HG02938 (cell line): ENCODE results near the gene POC5.

Experiments used
- ATAC-seq: cut with Tn5 transposase; IDR thresholded peaks from one replicate; pipeline ENCODE4 v1.9.1; 2021; ENCODE audit warnings: mild to moderate bottlenecking, moderate library complexity; ENCODE audit not compliant: unreplicated experiment

Gene POC5

DNA sequence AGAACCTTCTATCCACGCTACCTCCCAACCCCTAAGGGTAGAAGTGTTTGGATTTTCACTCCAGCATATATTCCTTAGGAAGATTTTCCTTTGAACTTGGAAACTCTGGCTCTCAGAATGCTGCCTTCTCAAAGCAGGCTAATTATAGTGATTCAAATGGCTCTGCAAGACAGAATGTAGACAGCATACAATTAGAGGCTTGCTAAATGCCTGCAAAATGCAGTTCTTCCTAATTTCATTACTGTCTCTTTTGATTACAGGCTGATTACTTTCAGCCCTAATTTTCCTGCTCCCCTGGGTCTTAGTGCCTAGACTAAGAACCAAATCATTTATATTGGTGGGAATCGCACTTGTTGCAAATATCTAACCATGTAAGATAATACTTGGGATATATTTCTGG is 55.2 kb downstream of the POC5 start:
- no peak for ATAC-seq

DNA sequence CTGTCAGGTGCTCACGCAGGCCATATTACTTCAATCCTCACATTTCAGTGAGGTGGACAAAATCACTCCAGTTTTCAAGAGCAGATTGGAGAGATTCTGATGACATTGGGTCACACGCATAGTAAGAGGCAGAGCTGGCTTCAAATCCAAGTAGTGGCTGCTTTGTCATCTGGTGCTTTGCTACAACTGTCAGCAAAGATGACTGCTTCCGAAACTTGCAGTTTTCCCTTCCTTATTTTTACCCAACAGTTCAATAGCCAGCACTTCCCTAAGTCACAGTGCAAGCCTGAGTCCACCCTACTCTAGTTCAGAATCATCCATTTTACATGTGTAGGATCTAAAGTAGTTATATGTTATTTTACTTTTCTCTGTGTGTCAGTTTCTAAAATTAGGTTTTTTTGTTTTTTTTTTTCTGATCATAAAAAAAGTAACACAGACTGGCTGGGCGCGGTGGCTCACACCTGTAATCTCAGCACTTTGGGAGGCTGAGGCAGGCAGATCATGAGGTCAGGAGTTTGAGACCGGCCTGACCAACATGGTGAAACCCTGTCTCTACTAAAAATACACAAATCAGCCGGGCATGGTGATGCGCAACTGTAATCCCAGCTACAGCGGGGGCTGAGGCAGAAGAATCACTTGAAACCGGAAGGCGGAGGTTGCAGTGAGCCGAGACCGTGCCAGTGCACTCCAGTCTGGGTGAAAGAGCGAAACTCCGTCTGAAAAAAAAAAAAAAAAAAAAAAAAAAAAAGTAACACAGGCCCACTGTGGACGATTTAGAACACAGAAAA is 56.4 kb downstream of the POC5 start:
- no peak for ATAC-seq

DNA sequence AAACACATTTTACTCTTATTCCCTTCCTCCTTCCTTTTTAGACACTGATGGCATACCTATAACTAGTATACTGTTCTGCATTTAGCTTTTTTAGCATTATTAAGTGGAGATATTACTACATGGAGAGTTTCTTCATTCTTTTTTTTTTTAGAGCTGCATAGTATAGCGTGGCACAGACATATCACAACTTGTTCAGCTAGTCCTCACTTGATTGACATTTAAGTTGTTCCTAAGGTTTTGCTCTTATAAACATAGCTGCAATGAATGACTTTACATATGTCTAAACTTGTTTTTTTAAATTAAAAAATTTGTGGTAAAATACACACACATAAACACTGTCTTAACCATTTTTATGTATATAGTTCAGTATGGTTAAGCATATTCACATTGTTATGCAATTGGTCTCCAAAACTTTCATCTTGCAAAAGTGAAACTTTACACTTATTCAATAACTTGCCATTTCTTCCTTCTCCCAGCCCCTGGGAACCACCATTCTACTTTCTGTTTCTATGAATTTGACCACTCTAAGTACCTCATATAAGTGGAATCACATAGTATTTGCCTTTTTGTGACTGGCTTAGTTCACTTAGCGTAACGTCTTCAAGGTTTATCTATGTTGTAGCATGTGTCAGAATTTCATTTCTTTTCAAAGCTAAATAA is 57.3 kb downstream of the POC5 start:
- no peak for ATAC-seq

DNA sequence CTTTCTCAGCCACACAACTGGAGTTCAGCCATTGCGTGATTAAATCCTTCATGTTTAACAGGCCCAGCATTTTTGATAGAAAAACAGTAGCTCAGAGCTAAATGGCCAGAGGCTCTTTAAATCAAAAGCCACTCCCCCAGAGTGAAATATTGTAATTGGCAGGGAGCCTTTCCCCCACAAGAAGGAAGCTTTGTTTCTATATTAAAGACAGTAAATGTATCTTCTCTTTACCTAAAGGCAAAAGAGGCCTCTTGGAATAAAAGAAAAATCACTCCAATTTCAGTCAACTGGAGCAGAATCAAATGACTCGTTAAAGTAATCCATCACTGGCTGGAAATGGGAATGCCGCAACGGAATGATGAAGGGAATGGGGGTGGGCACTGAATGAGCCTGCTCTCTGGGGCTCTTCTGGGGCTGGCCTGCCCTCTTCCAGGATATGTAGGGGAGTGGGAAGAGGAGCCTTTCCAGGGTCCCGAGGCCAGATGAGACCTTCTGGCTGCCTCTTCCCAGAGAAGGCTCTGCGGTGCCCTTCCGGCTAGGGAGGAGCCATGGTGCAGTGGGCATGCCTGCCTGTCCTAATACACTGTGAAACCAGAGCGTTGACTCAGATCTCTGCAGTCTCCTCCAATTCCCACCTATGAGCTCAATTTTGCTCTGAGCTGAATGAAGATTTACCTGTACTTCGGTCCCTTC is 60.8 kb downstream of the POC5 start:
- no peak for ATAC-seq

DNA sequence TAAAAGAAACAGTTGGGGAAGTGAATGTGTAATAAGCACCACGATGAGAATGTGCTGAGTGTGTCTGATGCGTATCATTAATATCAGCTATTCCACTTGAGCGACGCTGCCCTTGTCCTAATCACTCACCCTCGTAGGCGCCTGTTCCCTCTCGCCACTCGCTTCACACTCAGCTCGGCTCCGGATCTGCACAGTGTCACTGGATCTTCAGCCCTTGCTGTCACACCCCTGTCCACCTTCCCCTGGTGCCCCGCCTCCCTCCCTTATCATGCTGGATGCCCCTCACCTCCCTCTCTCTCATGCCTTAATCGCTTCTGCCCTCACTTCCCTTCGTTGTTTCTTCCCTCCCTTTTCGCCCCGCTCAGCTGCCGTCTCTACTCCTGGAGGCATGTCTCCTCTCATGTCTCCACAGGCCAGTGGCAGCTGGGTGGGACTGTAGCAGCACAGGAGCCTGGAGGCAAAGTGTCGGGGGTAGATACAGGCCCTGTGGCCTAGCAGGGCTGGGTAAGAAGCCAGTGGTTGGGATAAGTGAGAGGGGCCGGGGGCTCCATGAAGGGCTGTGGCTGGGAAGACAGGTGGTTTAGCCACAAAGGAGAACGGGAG is 62.4 kb downstream of the POC5 start:
- ATAC-seq, result no peak

DNA sequence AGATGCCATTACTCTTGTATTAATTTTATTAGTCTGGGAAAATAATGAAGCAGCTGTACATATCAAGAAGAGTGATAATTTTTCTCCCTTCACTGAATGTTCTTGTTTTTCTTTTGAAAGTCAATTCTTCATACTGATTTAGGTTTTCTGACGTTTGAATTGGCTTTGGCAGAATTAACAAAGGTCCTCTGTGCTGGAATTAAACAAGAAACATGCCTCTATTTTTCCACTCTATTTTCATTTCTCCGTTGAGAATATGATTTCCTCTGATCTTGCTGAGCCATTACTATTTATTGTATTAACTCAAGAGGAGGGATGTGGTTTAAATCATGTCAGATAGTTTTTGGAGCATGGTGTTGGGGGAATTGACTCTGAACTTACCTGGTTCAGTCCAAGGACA is 63.7 kb downstream of the POC5 start:
- no peak for ATAC-seq

DNA sequence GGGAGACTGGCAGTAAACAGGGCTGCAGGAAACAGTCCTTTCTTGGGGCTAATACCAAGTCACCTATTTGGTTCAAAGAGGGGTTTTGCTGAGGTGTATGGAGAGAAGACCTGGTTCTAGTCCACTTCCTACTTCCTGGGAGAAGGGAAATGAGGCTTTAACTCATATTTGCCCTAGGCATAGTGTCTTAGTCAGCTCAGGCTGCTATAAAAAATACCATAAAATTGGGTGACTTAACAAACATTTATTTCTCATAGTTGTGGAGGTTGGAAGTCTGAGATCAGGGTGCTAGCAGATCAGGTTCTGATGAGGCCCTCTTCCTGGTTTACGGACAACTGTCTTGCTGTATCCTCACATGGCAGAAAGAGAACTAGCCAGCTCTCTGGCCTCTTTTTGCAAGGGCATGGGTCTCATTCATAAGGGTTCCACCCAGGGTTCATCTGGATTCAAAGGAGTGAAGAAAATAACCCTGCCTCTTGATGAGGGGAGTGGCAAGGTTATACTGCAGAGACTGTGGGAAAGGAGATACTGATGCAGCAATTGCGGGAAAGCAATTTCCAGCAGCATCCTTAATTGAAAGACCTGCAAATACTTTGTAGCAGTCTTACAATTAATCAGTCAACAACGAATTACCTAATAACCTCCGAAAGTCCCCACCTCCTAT is 65.5 kb downstream of the POC5 start:
- no peak for ATAC-seq

DNA sequence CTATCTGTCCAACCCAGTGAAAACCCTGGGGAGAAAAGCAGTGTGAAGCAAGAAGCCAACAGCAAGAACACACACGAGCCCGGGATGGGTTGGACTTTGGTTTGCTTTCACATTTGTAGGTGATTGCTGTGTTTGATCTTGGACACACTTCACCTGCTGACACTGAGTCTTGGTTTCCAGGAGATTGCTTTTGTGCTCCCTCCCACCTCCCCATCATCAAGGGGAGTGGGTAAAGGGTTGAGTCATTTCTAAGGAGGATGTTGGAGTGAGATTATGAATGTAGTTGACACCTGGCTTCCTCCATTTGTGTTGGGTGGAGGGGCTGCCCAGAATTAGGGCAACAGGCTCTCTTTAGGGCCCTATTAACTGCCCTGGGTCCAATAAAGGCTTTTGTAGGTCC is 68.5 kb downstream of the POC5 start:
- ATAC-seq, result no peak

DNA sequence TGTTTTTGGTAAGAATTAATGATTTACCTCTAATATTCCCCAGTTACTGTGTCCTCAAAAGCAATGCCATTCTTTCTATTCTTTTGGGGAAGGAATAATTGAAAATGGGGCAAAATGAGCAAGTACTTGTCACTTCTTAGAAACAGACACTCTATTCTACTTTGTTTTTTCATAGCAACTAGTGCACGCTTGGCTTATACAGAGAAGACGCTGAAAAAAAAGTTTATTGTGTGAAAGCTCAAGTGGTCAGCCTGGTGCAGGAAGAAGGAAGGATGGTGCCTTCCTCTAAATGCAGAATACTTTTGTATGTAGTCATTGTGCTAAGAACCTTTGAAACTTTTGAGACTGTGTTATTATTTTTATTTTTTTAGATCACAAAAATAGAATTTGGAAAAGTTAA is 76.4 kb downstream of the POC5 start:
- ATAC-seq, result no peak

DNA sequence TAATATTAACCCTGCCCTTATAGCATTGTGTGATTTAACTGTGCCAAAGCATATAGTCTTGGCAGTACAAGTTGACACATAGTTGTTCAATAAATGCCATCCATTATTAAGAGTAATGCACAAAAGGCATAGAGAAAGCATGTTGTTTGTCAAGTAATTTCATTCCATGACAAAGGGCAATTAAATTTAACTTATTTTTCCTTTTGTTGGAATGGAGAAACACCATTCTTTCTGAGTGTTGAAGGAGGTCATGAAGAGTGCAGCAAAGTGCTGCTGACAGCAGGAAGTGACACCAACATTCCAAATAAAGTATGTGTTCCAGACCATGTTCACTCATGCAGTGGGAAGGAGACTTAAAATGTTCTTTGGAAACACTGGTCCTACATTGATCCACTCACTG is 76.8 kb downstream of the POC5 start:
- ATAC-seq, result no peak

DNA sequence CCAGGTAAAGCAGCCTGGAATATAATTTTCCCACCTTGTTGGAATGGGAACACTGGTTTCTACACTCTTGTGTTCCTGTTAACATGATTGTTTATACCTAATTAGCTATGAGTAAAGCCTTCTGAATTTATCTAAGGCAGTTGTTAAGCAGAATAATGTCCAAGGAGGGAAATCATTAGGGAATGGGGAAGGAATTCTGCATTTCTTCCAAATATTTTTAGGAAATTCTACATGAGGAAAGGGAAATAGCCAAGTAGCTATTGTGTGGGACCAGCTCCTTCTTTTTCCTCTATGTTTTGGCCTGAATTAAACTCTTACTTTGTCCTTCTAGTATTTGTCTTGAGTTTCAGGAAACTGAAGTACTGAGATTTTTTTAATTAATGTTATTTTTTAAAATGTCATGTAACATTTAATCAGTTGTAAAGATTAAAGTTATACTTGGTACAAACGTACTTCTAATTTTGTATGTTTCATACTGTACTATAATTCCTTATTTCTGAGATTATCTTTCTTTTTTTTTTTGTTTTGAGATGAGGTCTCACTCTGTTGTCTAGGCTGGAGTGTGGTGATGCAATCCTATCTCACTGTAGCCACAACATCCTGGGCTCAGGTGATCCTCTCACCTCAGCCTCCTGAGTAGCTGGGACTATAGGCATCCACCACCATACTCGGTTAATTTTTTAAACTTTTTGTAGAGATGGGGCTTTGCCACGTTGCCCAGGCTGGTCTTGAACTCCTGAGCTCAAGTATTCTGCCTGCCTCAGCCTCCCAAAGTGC is 77.5 kb downstream of the POC5 start:
- no peak for ATAC-seq

DNA sequence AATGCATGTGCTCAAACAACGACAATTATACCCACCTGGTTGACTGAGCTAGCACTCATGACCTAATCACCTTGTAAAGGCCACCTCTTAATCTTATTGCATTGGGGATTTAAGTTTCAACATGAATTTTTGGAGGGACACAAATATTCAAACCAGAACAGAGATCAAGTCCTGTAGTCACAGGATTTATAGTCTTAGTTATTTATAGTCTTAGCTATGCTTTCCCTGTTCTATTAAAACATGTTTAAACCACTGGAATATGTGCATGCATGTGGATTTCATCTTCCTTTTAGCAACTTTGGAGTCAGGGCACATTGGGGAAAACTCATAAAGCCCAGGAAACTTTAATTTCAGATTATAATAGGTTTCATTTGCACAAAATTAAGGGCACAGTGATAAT is 79.3 kb downstream of the POC5 start:
- ATAC-seq, result no peak

DNA sequence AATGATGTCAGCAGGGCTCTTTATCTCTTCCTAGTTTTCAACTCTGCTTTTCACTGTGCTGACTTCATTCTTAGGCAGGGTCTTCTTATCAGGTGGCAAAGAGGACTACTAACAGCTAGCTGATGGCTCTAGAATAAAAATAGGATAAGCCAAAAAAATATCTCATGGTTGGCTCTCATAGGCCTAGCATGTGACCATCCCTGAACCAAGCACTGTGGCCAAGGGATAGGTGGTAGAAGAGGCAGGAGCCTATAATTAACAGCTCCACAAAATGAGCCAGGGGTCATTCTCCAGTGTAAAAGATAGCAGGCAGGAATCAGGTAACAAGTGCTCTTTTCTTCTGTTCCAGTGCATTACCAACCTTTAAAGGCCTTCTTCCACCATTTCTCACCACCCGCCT is 84.9 kb downstream of the POC5 start:
- ATAC-seq, result no peak

DNA sequence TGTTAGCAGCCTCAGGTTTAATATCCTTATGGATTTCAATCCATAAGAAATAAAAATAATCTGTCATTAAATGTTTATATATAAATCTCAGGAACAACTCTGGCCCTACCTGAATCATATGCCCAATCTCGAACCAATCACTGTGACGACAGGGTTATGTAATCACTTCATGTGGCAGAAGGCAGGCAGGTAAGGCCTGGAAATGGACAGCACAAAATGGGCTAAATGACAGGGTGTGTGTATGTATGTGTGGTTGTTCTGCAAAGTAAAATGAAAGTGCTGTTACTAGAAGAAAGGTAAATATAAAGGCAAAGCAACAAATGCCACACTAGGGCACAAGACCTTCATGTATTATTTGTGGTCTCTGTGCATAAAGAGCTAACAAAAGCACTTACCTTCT is 86.4 kb downstream of the POC5 start:
- ATAC-seq, result no peak

DNA sequence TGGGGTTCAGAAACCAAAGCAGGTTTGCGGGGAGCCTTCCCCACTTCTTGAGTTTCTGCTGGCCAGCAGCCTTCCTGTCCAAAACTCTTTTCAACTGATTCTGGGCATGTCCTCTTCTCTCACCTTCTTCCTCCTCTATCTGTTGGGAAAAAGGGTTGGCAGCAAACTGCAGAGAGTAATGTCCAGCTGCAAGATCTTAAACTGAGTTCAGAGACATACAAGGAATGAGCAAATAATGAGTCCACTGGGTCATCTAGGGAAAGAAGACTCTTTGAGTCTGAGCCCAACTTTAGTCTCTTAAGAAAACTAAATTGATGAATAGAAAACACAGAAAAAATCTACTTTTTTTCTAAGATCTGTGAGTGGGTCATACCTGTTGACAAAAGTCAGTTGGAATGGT is 89.4 kb downstream of the POC5 start:
- no peak for ATAC-seq

DNA sequence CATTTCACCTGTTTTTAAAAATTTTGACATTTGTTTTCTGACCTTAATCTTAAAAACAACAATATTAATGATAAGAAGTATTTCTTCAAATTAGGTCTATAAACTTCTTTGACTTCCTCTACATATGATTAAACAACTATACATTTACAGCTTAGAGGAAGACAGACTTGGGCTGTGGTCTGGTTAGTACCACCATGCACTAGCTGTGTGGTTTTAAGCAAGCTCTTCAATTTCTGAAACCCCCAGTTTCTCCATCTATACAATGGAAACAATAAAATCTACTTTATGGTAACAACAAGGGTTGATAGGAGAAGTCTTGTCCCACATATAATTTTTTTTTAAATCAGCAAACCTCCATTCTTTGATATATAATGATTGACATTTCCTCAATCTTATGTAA is 90.3 kb downstream of the POC5 start:
- ATAC-seq, result no peak
